Left ventricle myocardium inferior (tissue), 1 donor: ENCODE results near the gene LAMC3. TPM values are rescaled to one million over a fixed set of nuclear protein-coding genes. Genes with fewer than 3 reads are reported as not detected.

ENCODE experiments used
- DNase-seq: peaks from one replicate; pipeline ENCODE4 v3.0.0-alpha.2; 2020
- H3K27ac ChIP-seq: fragments of 200-600 bp; replicated peaks from 2 replicates; pipeline ENCODE4 v1.8.0; 2021
- H3K27me3 ChIP-seq: fragments of 200-600 bp; 2 replicates; pipeline ENCODE4 v1.8.0; 2021; ENCODE audit warnings: low read depth
- H3K36me3 ChIP-seq: fragments of 200-600 bp; 2 replicates; pipeline ENCODE4 v1.8.0; 2021
- H3K4me1 ChIP-seq: fragments of 200-600 bp; 2 replicates; pipeline ENCODE4 v1.8.0; 2021
- H3K4me3 ChIP-seq: fragments of 200-600 bp; 2 replicates; pipeline ENCODE4 v1.8.0; 2021; ENCODE audit warnings: mild to moderate bottlenecking, moderate library complexity
- H3K9me3 ChIP-seq: fragments of 200-600 bp; replicated peaks from 2 replicates; pipeline ENCODE4 v1.8.0; 2021
- CTCF ChIP-seq: fragments of 200-600 bp; IDR thresholded peaks from 2 replicates; pipeline ENCODE4 v1.8.0; 2021; ENCODE audit warnings: antibody characterized with exemption, mild to moderate bottlenecking, borderline replicate concordance
- intact Hi-C: fragments of 100-400 bp; cut with micrococcal nuclease; formaldehyde crosslinking; loops from one replicate; pipeline ENCODE4 v1.11.0; 2022
- total RNA-seq: library from RNA; stranded (reverse); fragmentation: NEBNext Ultra II Directional; extraction: Animal tissue kit (Norgen Biotek cat#: 25700); gene quantifications from one replicate; pipeline ENCODE4 v1.2.1, GENCODE V29; 2021
- donor health status: DM: no; HTN: yes; CAD: no; lungs with severe emphysema.

Gene LAMC3
- total RNA-seq, 1 donor from 2014 or later, result 0.66 TPM

- no peak for DNase-seq
- no peaks in the 10 kb centered on the region for H3K36me3 ChIP-seq
- intact Hi-C loops, result no loop called here
- H3K27ac ChIP-seq, result no peak overlapping the region
- H3K4me3 ChIP-seq, result no peak overlapping the region
- no peaks in the 10 kb centered on the region for H3K9me3 ChIP-seq
- peaks cover under 1% of the 10 kb centered on the region for H3K4me1 ChIP-seq
- peaks cover 37% of the 10 kb centered on the region for H3K27me3 ChIP-seq
- TF ChIP-seq CTCF, result no peak
Observed at GRCh38 chr9:130970855-130971254, 38.1 kb upstream of the LAMC3 start.

- H3K27ac ChIP-seq, result no peak overlapping the region
- no peaks in the 10 kb centered on the region for H3K9me3 ChIP-seq
- no peaks in the 10 kb centered on the region for H3K36me3 ChIP-seq
- no peak for TF ChIP-seq CTCF
- DNase-seq, result no peak
- H3K27me3 ChIP-seq, result peaks cover 38% of the 10 kb centered on the region
- intact Hi-C loops, result no loop called here
- no peak overlapping the region for H3K4me3 ChIP-seq
- H3K4me1 ChIP-seq, result no peaks in the 10 kb centered on the region
Observed at GRCh38 chr9:130971294-130971849, 37.6 kb upstream of the LAMC3 start.

GRCh38 chr9:130972277-130972956 lies 36.6 kb upstream of the LAMC3 start:
- H3K4me3 ChIP-seq, result no peak overlapping the region
- no peak for TF ChIP-seq CTCF
- H3K9me3 ChIP-seq, result no peaks in the 10 kb centered on the region
- no peak for DNase-seq
- intact Hi-C loops, result no loop called here
- no peaks in the 10 kb centered on the region for H3K36me3 ChIP-seq
- H3K27ac ChIP-seq, result no peak overlapping the region
- peaks cover 38% of the 10 kb centered on the region for H3K27me3 ChIP-seq
- H3K4me1 ChIP-seq, result no peaks in the 10 kb centered on the region

GRCh38 chr9:130972957-130973685 lies 35.9 kb upstream of the LAMC3 start:
- Histone ChIP-seq H3K27me3 (peaks cover 38% of the 10 kb centered on the region), H3K27ac (no peak overlapping the region), H3K4me3 (no peak overlapping the region), H3K4me1 (peaks cover 5% of the 10 kb centered on the region), H3K9me3 (no peaks in the 10 kb centered on the region), H3K36me3 (no peaks in the 10 kb centered on the region)
- intact Hi-C loops, result no loop called here
- TF ChIP-seq CTCF, result no peak
- DNase-seq, result no peak

GRCh38 chr9:130973686-130974281 lies 35.2 kb upstream of the LAMC3 start:
- no peaks in the 10 kb centered on the region for H3K9me3 ChIP-seq
- no peak overlapping the region for H3K4me3 ChIP-seq
- no peaks in the 10 kb centered on the region for H3K36me3 ChIP-seq
- peaks cover 8% of the 10 kb centered on the region for H3K4me1 ChIP-seq
- intact Hi-C loops, result no loop called here
- no peak overlapping the region for H3K27ac ChIP-seq
- H3K27me3 ChIP-seq, result peaks cover 38% of the 10 kb centered on the region
- no peak for DNase-seq
- TF ChIP-seq CTCF, result no peak
